ENCODE results near the gene TIGD3.
A peak's percentile ranks its signal among the peaks of the same experiment; 100 is the strongest.

TIGD3 gene

DNA sequence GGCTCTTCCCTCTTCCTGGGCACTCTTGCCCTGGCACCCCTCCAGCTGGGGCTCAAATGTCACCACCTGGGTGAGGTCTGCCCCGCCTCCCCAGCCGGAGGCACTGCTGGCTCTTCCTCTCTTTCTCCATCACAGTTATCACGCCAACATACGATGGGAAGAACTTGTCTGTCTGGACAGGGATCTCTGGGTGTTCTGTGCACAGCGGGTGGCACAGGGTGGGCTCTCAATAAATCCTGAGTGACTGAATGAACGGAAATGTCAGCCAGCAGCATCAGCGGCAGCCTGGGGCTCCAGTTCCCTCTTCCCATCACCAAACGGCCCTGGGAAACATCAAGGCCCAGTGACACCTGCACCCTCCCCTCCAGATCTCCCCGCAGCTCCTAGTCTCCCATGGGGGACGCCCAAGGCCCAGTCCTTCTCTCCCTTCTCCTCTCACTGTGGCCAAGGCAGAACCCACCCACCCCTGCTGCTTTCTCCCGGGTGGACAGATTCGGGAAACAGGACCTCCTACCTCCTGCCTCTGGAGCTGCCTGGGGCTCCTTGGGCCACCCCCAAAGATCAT, 28.3 kb downstream of the TIGD3 start:
- TF ChIP-seq FOXP2 (optimal IDR thresholded peaks at IDR 0.05; ENCODE audit: borderline replicate concordance, extremely low read depth, extremely low read length, insufficient read depth) (peak; percentile 20), REST (IDR thresholded peaks at IDR 0.05; ENCODE audit: insufficient read depth in 1 of 2, low read depth in 2 of 2, low read length in 2 of 2) (no peak), TAF1 (IDR thresholded peaks at IDR 0.05; ENCODE audit: borderline replicate concordance, insufficient read depth, low read length) (no peak), POLR2AphosphoS5 (IDR thresholded peaks at IDR 0.05; ENCODE audit: low read depth, low read length) (0 out of 2 replicates have a peak, but pooled peaks have one; percentile 76)

DNA sequence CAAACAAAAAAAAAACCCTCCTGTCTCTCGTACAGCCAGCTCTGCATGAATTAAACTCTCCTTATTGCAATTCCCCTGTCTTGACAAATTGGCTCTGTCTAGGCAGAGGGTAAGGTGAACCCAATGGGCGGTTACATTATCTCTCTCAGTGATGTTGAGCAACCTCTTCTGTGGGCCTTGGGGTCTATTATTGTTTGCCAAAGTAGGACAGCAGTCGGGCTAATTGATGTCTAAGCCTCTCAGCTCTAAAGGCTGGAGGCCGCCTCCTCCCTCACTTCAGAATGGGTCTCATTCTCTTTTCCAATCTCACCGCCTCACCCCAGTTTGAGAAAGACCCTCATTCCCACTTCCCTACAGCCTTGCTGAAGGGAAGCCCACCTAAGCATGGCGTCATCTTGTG, 29.2 kb downstream of the TIGD3 start:
- TF ChIP-seq FOXP2 (optimal IDR thresholded peaks at IDR 0.05; ENCODE audit: borderline replicate concordance, extremely low read depth, extremely low read length, insufficient read depth) (no peak), TAF1 (IDR thresholded peaks at IDR 0.05; ENCODE audit: borderline replicate concordance, insufficient read depth, low read length) (no peak), SIN3A (IDR thresholded peaks at IDR 0.05; ENCODE audit: borderline replicate concordance, insufficient read depth, low read length) (no peak), REST (IDR thresholded peaks at IDR 0.05; ENCODE audit: insufficient read depth in 1 of 2, low read depth in 2 of 2, low read length in 2 of 2) (no peak), POLR2AphosphoS5 (IDR thresholded peaks at IDR 0.05; ENCODE audit: low read depth, low read length) (no peak)

- 0 out of 2 replicates have a peak, but pooled peaks have one; percentile 26 for TF ChIP-seq TAF1 (IDR thresholded peaks at IDR 0.05; ENCODE audit: borderline replicate concordance, insufficient read depth, low read length)
- TF ChIP-seq POLR2AphosphoS5 (IDR thresholded peaks at IDR 0.05; ENCODE audit: low read depth, low read length), result no peak
Observed at GRCh38 chr11:65384301-65384889, 29.8 kb downstream of the TIGD3 start.

DNA sequence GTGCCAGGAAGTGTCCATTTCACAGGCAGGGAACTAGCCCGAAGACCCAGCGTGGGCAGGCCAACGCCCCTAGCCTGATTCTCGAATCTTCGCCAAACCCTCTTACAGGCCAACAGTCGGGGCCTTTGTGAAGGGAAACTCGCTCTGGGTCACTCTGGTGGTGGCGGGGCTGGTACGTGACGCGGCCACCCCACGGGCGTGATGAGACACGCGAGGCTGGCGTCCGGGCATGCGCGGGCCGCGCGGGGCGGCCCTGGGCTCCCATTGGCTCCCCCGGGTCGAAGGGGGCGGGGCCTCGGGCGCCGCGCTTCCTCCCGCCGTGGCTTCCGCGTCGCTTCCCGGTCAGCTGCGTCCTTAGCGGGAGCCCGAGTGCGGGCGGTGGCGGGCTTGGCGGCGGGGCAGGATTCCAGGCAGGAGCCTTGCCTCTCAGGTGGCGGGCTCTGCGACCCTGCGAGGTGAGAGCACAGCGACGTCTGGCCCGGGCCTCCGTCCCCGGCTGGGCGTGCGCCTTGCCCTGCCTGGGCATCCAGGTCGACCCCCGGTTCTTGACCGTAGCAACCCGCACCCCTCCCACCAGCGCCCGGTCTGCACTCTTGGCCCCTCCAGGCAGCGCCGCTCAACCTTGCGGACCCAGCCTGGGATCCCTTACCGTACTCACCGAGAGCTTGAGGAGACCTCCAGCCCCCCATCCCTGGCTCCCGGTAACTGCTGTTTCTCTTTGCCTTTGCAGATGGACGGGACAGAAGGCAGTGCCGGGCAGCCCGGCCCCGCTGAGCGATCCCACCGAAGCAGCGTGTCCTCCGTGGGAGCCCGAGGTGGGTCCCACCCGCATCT, 32.0 kb downstream of the TIGD3 start, which contains the start of gene FRMD8:
Gene FRMD8 (plus strand): TSS at position 331 of the 834 bp plus-strand sequence. CDS start 400 bp downstream, at position 731.
- TF ChIP-seq POLR2AphosphoS5 (IDR thresholded peaks at IDR 0.05; ENCODE audit: low read depth, low read length) (peak; percentile 96), TAF1 (IDR thresholded peaks at IDR 0.05; ENCODE audit: borderline replicate concordance, insufficient read depth, low read length) (peak; percentile 78; the same call in 1 of the 2 replicates), REST (IDR thresholded peaks at IDR 0.05; ENCODE audit: insufficient read depth in 1 of 2, low read depth in 2 of 2, low read length in 2 of 2) (0 out of 4 replicates have a peak, but pooled peaks of 1 of the 2 experiments have one; percentile 28), FOXP2 (optimal IDR thresholded peaks at IDR 0.05; ENCODE audit: borderline replicate concordance, extremely low read depth, extremely low read length, insufficient read depth) (peak; percentile 12), SIN3A (IDR thresholded peaks at IDR 0.05; ENCODE audit: borderline replicate concordance, insufficient read depth, low read length) (peak; percentile 83; the same call in 1 of the 2 replicates)

GRCh38 chr11:65388731-65389130, 34.2 kb downstream of the TIGD3 start:
- TF ChIP-seq POLR2AphosphoS5 (IDR thresholded peaks at IDR 0.05; ENCODE audit: low read depth, low read length), result peak; percentile 15; the same call in 1 of the 2 replicates
- no peak for TF ChIP-seq FOXP2 (optimal IDR thresholded peaks at IDR 0.05; ENCODE audit: borderline replicate concordance, extremely low read depth, extremely low read length, insufficient read depth)

All from PFSK-1 (cell line).